ENCODE results near the gene MZT2A. TPM values are rescaled to one million over a fixed set of nuclear protein-coding genes. Genes with fewer than 3 reads are reported as not detected.
"Not testable (repeated sequence)": the region's sequence is repeated elsewhere in the genome, so short reads cannot be mapped to it uniquely, and the experiment has no call there.

Gene MZT2A
- total RNA-seq, 1 donor from 2014 or later: 107 TPM

- intact Hi-C loops (cut with micrococcal nuclease): not testable (repeated sequence)
Observed at GRCh38 chr2:131471624-131472023, 20.6 kb downstream of the MZT2A start.

- intact Hi-C loops (cut with micrococcal nuclease): not testable (repeated sequence)
Observed at GRCh38 chr2:131470944-131471343, 21.3 kb downstream of the MZT2A start.

GRCh38 chr2:131467722-131468121 lies 24.5 kb downstream of the MZT2A start:
- intact Hi-C loops (cut with micrococcal nuclease): not testable (repeated sequence)

- intact Hi-C loops (cut with micrococcal nuclease): not testable (repeated sequence)
Observed at GRCh38 chr2:131454914-131455313, 37.3 kb downstream of the MZT2A start.

- intact Hi-C loops (cut with micrococcal nuclease): not testable (repeated sequence)
Observed at GRCh38 chr2:131451265-131451949, 40.8 kb downstream of the MZT2A start.

- intact Hi-C loops (cut with micrococcal nuclease): not testable (repeated sequence)
Observed at GRCh38 chr2:131447981-131448380, 44.2 kb downstream of the MZT2A start.

GRCh38 chr2:131445896-131446295 lies 46.3 kb downstream of the MZT2A start:
- intact Hi-C loops (cut with micrococcal nuclease): no loop called here

- intact Hi-C loops (cut with micrococcal nuclease): not testable (repeated sequence)
Observed at GRCh38 chr2:131445515-131445797, 46.7 kb downstream of the MZT2A start.

GRCh38 chr2:131444736-131445514 lies 47.3 kb downstream of the MZT2A start:
- intact Hi-C loops (cut with micrococcal nuclease): not testable (repeated sequence)

GRCh38 chr2:131440742-131441468 lies 51.3 kb downstream of the MZT2A start:
- intact Hi-C loops (cut with micrococcal nuclease): not testable (repeated sequence)

Other genes starting within 250 kb of the MZT2A start
- not detected in 2 replicates for gene RAB6D, start 128.2 kb downstream of the MZT2A start, total RNA-seq
- gene TUBA3D, start 16.3 kb downstream of the MZT2A start, total RNA-seq: not detected in 2 replicates
- gene CCDC74A, start 35.5 kb upstream of the MZT2A start, total RNA-seq: 2.3 and 4.0 TPM in 2 replicates

Measured in T-helper 1 cell treated with Interleukin-12 subunit alpha and Interleukin-12 subunit beta and Interleukin-4 antibody, amounts not matched to agents 30 ng/mL and 1 ng/mL, for 36 hours (primary cell).